NCI-H2107 (cell line): ENCODE data around the gene IFNA10.
"Not testable (repeated sequence)": the region's sequence is repeated elsewhere in the genome, so short reads cannot be mapped to it uniquely, and the experiment has no call there.

ENCODE experiments used
- DNase-seq: peaks from one replicate; lab custom pipeline; 2025; lab: John Stamatoyannopoulos, UW

IFNA10 gene

DNA sequence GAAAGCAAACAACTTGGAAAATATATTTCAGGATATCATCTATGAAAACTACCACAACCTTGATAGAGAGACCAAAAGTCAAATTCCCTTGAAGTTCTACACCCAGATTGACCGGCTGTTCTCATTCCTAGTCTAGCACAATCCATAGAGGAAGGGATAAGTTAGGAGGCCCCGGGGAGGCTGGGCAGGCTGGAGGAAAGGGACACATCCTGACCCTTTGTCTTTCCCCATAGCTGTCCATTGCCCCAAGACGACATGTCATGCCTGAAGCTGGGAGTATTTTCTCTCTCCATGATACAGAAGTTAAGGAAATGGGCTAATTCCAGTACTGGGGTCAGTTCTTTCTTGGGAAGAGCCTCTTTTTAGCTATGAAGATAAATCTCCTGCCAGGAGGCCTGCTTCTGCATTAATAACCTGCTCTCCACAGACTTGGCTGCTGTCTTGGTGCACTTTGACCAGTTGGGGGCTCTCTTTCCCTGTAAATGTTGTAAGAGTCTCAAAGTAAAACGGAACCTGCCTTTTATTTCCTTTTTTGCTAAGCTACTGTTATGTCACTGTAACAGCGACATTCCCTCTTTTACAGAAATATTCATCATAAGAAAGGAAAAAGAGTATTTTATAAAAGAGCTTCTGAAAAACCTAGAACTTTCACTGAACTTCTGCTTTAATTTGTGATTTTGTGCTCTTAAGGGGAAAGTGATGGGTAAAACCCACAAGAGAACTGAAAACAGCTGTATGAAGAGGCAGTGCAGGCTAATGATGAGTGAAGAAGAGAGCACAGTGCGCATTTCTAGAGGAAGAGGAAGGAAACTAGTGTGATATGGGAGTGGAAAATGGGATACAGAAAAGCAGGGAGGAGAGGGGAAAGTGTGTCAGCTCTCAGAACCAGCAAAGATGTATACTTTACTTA, 11.8 kb downstream of the IFNA10 start:
- DNase-seq, result not testable (repeated sequence)

DNA sequence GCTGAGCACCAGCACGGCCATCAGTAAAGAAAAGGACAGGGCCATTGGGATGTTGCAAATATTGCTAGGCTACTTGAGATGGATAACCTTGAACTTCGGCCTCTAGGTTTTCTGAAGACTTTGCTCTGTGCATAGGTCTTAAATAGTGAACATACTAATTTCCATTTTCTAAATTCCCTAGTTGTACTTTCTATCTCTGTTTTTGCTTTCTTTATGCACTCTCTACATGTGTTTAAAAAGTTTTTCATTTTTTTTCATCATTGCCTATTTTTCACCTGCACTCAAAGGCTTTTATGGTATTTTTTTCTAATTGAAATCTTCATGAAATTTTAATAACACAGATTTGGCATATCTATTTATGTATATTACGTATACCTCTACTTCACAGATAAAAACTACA, 19.5 kb downstream of the IFNA10 start, which contains the start of gene IFNA4:
TSS of gene IFNA4 (minus strand) at position 101 of the 400 bp plus-strand sequence. CDS start at position 45, 56 bp downstream.
- DNase-seq, result not testable (repeated sequence)

DNA sequence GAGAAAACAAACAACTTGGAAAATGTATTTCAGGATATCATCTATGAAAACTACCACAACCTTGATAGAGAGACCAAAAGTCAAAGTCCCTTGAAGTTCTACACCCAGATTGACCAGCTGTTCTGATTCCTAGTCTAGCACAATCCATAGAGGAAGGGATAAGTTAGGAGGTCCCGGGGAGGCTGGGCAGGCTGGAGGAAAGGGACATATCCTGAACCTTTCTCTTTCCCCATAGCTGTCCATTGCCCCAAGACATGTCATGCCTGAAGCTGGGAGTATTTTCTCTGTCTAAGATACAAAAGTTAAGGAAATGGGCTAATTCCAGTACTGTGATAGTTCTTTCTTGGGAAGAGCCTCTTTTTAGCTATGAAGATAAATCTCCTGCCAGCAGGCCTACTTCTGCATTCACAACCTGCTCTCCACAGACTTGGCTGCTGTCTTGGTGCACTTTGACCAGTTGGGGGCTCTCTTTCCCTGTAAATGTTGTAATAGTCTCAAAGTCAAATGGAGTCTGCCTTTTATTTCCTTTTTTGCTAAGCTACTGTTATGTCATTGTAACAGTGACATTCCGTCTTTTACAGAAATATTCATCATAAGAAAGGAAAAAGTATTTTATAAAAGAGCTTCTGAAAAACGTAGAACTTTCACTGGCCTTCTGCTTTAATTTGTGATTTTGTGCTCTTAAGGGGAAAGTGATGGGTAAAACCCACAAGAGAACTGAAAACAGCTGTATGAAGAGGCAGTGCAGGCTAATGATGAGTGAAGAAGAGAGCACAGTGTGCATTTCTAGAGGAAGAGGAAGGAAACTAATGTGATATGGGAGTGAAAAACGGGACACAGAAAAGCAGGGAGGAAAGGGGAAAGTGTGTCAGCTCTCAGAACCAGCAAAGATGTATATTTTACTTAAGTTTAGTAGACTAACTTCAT, 23.9 kb downstream of the IFNA10 start:
- DNase-seq, result not testable (repeated sequence)

DNA sequence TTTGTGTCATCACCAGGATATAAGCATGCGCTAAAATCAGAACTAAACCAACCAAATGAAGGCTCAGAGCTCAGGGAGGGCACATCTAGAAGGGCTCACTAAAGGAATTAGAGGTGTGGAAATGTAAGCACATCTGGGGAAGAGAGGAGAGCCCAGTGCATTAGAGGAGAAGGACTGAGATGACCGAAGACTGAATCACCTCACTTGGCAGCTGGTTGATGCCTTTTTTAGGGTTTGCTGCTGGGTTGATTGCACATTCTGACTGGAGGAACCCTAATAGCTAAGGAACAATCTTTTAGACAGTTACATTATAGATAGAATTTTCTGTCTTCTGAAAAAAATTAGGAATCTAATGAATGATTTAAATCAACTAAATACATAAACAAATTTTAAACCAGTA, 32.3 kb downstream of the IFNA10 start:
- DNase-seq, result no peak

DNA sequence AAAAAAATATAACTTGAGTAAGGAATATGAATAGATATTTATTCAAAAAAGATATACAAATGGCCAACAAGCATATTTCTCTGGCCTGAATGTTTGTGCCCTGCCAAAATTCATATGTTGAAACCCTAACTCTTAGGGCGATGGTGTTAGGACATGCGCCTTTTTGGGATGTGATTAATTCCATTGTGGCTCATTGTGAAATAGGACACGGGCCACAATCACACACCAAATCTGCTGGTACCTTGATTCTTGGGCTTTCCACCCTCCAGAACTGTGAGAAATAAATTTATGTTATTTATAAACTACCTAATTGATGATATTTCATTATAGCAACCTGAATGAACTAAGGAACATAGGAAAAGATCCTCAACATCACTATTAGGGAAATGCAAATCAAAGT, 34.8 kb downstream of the IFNA10 start:
- DNase-seq, result no peak

DNA sequence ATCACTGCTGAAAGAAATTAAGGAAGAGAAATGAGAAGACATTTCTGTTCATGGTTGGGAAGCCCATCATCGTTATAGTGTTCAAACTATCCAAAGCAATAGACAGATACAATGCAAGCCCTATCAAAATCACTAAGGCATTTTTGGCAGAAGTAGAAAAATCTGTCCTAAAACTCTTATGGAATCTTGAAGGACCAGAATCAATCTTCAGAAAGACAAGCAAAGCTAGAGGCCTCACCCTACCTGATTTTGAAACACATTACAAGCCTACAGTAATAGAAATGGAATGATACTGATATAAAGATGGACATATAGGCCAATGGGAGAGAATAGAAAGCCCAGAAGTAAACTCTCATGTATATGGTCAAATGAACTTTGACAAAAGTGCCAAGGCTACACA, 35.6 kb downstream of the IFNA10 start:
- DNase-seq, result no peak

DNA sequence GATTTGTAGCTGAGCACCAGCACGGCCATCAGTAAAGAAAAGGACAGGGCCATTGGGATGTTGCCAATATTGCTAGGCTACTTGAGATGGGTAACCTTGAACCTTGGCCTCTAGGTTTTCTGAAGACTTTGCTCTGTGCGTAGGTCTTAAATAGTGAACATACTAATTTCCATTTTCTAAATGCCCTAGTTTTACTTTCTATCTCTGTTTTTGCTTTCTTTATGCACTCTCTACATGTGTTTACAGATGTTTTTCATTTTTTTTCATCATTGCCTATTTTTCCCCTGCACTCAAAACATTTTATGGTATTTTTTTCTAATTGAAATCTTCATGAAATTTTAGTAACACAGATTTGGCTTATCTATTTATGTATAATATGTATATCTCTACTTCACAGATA, 40.4 kb downstream of the IFNA10 start, which contains the start of gene IFNA21:
TSS of gene IFNA21 (minus strand) at position 101 of the 400 bp plus-strand sequence. CDS start at position 53, 48 bp downstream.
- DNase-seq, result not testable (repeated sequence)

DNA sequence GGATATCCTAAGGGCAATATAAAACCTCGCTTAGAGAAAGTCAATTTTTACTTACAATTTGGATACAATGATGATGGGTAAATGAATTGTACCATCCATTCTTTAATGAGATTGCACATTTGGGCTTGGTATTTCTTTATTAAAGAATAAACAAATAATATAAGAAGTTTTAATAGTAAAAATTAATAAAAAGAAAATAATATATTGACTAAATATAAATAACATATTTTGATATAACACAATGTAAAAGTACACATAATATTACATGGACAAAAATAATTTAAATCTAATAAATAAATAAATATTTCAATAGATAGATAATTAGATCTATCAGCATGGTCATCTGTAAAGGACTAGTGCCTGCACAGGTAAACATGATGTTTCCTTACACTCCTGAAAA, 41.4 kb downstream of the IFNA10 start:
- no peak for DNase-seq

DNA sequence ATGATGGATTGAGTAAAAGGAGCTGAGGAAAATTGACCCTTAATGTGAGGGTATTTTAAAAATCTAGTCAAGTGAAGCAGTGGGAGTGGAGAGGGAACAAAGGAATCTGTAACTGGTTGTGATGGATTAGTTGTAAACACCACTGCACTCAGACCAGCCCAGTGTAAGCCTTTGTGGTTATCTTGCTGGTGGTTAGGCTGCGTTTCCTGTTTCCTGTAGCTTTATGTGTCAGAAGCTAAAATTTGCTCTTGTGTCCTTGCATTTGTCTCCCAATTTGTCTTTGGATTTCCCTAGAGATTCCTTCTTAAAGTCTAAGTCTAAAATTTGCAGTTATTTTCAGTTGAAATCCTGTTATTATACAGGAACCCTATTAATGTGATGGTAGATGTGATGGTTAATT, 46.8 kb downstream of the IFNA10 start:
- no peak for DNase-seq
